ENCODE results near the gene RGS14.

RGS14 gene

DNA sequence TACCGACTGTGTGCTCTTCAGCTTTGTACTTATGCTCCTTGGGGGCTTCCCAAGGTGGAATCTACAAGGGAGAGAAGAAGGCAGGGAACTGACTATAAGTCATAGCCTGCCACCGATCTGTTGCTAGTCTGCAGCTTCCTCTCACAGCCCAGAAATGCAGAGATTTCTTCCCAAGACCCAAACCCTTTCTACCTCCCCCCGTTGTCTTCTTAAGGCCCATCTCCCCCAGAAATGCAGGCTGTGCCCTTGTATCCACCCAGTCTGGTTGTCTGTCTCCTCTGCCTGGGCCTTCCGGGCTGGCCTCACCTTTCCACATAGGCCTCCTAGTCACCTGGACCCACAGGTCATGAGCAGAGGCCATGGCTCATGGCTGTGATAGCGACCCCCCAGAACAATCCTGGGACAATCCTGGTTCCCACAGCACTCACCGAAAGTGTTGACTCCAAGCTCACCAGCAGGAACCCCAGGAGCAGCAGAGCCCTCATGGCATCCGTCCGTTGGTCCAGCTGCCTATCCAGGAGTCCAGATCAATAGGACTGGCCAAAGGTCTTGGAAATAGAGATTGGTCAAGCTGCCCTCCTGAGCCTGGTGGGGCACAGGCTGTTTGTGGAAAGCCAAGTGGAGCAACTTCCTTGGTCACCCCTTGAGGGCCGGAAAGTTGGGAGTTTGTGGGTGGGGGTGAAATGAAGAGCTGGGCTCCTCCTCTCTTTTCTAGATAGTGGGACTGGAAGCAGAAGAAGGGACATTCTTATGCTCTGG is 51.5 kb downstream of the RGS14 start, which contains the start of gene F12:
Gene F12 (minus strand): TSS at position 522 of the 759 bp plus-strand sequence. CDS start 37 bp downstream, at position 485.
- Histone ChIP-seq H3K9me3 (ENCODE audit: insufficient read depth, low read depth, low read length) (no peaks in the 10 kb centered on the region), H3K79me2 (ENCODE audit: insufficient read depth, low read length) (no peaks in the 10 kb centered on the region), H3F3A (ENCODE audit: low read depth) (no peaks in the 10 kb centered on the region), H3K4me3 (ENCODE audit: low read length, poor library complexity, severe bottlenecking) (no peak within 1 kb of the TSS), H3K9ac (ENCODE audit: low read depth, low read length, poor library complexity, severe bottlenecking) (no peak within 1 kb of the TSS), H3K4me1 (ENCODE audit: insufficient read depth, low read length, poor library complexity, severe bottlenecking) (peaks cover 29% of the 10 kb centered on the region), H3K9me2 (replicated peaks; ENCODE audit: low read depth, low read length) (no peaks in the 10 kb centered on the region), H3K36me3 (ENCODE audit: insufficient read depth, low read length) (no peaks in the 10 kb centered on the region), H3K27me3 (ENCODE audit: insufficient read depth, low read length, poor library complexity, severe bottlenecking) (no peaks in the 10 kb centered on the region), H4K20me1 (ENCODE audit: insufficient read depth, low read length, poor library complexity, severe bottlenecking) (no peaks in the 10 kb centered on the region), H2AFZ (ENCODE audit: low read length) (no peak within 1 kb of the TSS), H3K4me2 (ENCODE audit: low read depth, low read length, poor library complexity, severe bottlenecking) (no peak within 1 kb of the TSS)
- TF ChIP-seq EZH2phosphoT487 (IDR thresholded peaks at IDR 0.05; ENCODE audit: borderline replicate concordance) = no peak
- TF ChIP-seq, protein P1, sequence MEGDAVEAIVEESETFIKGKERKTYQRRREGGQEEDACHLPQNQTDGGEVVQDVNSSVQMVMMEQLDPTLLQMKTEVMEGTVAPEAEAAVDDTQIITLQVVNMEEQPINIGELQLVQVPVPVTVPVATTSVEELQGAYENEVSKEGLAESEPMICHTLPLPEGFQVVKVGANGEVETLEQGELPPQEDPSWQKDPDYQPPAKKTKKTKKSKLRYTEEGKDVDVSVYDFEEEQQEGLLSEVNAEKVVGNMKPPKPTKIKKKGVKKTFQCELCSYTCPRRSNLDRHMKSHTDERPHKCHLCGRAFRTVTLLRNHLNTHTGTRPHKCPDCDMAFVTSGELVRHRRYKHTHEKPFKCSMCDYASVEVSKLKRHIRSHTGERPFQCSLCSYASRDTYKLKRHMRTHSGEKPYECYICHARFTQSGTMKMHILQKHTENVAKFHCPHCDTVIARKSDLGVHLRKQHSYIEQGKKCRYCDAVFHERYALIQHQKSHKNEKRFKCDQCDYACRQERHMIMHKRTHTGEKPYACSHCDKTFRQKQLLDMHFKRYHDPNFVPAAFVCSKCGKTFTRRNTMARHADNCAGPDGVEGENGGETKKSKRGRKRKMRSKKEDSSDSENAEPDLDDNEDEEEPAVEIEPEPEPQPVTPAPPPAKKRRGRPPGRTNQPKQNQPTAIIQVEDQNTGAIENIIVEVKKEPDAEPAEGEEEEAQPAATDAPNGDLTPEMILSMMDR (conservative IDR thresholded peaks at IDR 0.05; ENCODE audit: low read length) = no peak

DNA sequence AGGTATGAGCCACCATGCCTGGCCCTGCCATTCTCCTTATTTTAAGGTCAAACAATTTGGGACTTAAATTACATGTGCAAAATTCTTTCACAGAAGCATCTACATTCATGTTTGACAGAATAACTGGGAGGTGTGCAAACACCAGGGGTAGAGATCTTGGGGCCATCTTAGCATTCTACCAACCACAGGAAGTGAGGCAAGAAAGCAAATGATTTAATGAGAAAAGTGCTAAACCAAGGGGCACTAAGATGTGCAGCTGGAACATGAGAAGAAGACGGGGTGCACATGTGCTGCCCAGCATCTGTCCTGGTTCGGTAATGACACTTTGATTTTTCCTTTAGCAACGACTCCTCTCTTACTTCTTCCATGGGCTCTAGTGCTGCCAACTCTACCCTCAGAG is 52.9 kb downstream of the RGS14 start:
- no peak overlapping the region for H3K9ac ChIP-seq (ENCODE audit: low read depth, low read length, poor library complexity, severe bottlenecking)
- H3K36me3 ChIP-seq (ENCODE audit: insufficient read depth, low read length) = no peaks in the 10 kb centered on the region
- no peaks in the 10 kb centered on the region for H4K20me1 ChIP-seq (ENCODE audit: insufficient read depth, low read length, poor library complexity, severe bottlenecking)
- H3K27me3 ChIP-seq (ENCODE audit: insufficient read depth, low read length, poor library complexity, severe bottlenecking) = no peaks in the 10 kb centered on the region
- no peaks in the 10 kb centered on the region for H3F3A ChIP-seq (ENCODE audit: low read depth)
- H3K9me3 ChIP-seq (ENCODE audit: insufficient read depth, low read depth, low read length) = no peaks in the 10 kb centered on the region
- peak overlapping the region; percentile 24 for H3K4me2 ChIP-seq (ENCODE audit: low read depth, low read length, poor library complexity, severe bottlenecking)
- peaks cover 18% of the 10 kb centered on the region for H3K4me1 ChIP-seq (ENCODE audit: insufficient read depth, low read length, poor library complexity, severe bottlenecking)
- H2AFZ ChIP-seq (ENCODE audit: low read length) = no peak overlapping the region
- H3K79me2 ChIP-seq (ENCODE audit: insufficient read depth, low read length) = no peaks in the 10 kb centered on the region
- no peaks in the 10 kb centered on the region for H3K9me2 ChIP-seq (replicated peaks; ENCODE audit: low read depth, low read length)
- no peak for TF ChIP-seq EZH2phosphoT487 (IDR thresholded peaks at IDR 0.05; ENCODE audit: borderline replicate concordance)
- TF ChIP-seq, protein P1 (conservative IDR thresholded peaks at IDR 0.05; ENCODE audit: low read length) = no peak
- H3K4me3 ChIP-seq (ENCODE audit: low read length, poor library complexity, severe bottlenecking) = no peak overlapping the region

DNA sequence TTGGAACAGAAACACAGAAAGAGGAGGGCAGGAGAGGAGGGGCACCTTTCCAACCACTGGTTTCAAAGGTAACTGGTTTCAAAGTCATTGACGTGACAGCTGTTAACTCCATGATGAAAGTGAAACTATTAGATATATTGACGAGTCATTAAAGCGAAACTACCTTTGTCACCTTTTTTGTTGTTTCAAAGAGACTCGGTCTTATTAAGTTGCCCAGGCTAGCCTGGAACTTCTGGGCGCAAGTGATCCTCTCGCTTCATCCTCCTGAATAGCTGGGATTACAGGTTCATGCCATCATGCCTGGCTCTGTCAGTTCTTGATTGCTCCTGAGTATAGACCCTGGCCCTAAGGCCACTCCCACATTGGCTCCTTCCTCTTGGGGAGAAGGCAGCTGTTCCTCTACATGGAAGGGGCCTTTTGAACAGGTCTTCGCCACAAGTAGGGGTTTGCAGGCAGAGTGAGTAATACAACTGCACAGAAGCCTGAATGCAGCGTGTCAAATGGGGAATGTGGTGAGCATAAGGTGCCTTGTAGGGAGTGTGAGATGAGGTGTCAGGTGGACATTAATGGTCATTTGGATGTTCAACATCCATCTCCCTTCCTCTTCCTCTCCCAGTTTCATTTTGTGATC is 55.0 kb downstream of the RGS14 start:
- H3K9me2 ChIP-seq (replicated peaks; ENCODE audit: low read depth, low read length) = no peaks in the 10 kb centered on the region
- H3K4me2 ChIP-seq (ENCODE audit: low read depth, low read length, poor library complexity, severe bottlenecking) = no peak overlapping the region
- H3K36me3 ChIP-seq (ENCODE audit: insufficient read depth, low read length) = no peaks in the 10 kb centered on the region
- no peaks in the 10 kb centered on the region for H3F3A ChIP-seq (ENCODE audit: low read depth)
- H3K9ac ChIP-seq (ENCODE audit: low read depth, low read length, poor library complexity, severe bottlenecking) = no peak overlapping the region
- H3K4me3 ChIP-seq (ENCODE audit: low read length, poor library complexity, severe bottlenecking) = no peak overlapping the region
- H3K9me3 ChIP-seq (ENCODE audit: insufficient read depth, low read depth, low read length) = no peaks in the 10 kb centered on the region
- no peaks in the 10 kb centered on the region for H4K20me1 ChIP-seq (ENCODE audit: insufficient read depth, low read length, poor library complexity, severe bottlenecking)
- H3K27me3 ChIP-seq (ENCODE audit: insufficient read depth, low read length, poor library complexity, severe bottlenecking) = no peaks in the 10 kb centered on the region
- peaks cover 8% of the 10 kb centered on the region for H3K4me1 ChIP-seq (ENCODE audit: insufficient read depth, low read length, poor library complexity, severe bottlenecking)
- TF ChIP-seq, protein P1 (conservative IDR thresholded peaks at IDR 0.05; ENCODE audit: low read length) = no peak
- TF ChIP-seq EZH2phosphoT487 (IDR thresholded peaks at IDR 0.05; ENCODE audit: borderline replicate concordance) = no peak
- H2AFZ ChIP-seq (ENCODE audit: low read length) = no peak overlapping the region
- H3K79me2 ChIP-seq (ENCODE audit: insufficient read depth, low read length) = no peaks in the 10 kb centered on the region
